Measurements from ENCODE around the gene PEAK1.

DNA sequence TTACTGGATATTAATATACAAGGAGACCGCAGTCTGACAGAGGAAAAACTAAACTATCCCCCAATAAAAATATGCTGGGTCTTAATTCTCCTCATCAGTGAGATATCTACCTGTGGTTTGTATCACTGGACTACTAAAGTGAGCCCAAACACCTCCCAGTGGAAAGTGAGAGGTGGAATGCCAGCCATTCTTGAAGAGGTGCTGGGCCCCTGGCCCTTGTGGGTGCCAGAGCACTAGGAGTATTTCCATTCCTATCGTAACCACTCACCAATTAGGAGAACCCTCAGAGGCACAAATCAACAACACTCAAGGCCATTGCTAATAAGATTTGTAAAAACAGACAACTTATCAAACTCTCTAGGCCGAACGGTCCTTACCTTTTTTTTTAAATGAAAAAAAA is 227.5 kb downstream of the PEAK1 start:
- no peak for TF ChIP-seq POLR2AphosphoS5 (IDR thresholded peaks at IDR 0.05; ENCODE audit: insufficient read depth in 1 of 2, low read depth in 1 of 2)
- TF ChIP-seq, protein P1, sequence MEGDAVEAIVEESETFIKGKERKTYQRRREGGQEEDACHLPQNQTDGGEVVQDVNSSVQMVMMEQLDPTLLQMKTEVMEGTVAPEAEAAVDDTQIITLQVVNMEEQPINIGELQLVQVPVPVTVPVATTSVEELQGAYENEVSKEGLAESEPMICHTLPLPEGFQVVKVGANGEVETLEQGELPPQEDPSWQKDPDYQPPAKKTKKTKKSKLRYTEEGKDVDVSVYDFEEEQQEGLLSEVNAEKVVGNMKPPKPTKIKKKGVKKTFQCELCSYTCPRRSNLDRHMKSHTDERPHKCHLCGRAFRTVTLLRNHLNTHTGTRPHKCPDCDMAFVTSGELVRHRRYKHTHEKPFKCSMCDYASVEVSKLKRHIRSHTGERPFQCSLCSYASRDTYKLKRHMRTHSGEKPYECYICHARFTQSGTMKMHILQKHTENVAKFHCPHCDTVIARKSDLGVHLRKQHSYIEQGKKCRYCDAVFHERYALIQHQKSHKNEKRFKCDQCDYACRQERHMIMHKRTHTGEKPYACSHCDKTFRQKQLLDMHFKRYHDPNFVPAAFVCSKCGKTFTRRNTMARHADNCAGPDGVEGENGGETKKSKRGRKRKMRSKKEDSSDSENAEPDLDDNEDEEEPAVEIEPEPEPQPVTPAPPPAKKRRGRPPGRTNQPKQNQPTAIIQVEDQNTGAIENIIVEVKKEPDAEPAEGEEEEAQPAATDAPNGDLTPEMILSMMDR (IDR thresholded peaks at IDR 0.05): no peak

Measured in vagina (tissue), 2 donors.